ENCODE data around the gene ALDH1B1.

The ALDH1B1 gene

DNA sequence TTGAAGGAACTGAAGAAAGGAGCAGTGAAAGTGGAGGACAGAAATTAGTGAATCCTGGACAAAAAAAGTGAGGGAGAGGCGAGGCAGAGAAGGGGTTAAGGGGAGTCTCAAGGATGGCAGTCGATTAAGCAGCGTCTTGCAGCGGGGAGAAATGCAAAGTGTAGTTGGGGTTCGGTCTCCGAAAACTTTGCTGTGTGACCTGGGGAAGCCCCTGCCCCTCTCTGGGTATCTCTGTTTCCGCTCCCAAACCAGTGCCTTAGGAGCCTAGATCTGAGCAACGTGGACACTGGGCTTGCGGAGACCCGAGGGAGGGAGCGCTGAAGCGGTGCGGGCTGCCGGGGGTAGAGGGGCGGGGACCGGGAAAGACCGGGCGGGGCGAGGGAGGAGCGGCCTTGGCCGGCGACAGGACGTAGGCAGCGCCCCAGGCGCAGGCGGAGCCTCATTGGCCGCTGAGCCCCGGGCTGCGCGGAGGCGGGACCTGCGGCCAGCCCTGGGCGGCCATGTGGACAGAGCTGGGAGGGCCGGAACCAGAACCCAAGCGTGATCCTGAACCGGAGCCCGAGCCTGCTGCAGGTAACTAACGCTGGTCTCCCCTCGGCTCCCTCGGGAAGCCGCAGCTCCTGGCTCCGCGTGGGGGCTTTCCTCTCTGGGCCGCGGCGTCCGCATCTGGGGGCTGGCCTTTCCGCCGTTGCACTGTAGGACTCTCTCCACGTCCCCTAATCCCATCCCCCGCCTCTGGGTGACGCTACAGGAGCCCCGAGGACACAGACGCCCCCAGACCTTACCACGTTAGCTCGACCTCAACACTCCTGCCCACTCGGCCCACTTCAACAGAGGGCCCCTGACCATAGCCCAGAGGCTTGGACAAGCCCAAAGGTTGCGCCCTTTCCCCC is at the start of gene ALDH1B1:
ALDH1B1 (plus strand) TSS at position 468 of the 893 bp plus-strand sequence. CDS start 3,047 bp downstream, outside the sequence.
- peak; percentile 58 to 64 for DNase-seq (ENCODE audit: extremely low read depth in 1 of 2, low read depth in 1 of 2)

DNA sequence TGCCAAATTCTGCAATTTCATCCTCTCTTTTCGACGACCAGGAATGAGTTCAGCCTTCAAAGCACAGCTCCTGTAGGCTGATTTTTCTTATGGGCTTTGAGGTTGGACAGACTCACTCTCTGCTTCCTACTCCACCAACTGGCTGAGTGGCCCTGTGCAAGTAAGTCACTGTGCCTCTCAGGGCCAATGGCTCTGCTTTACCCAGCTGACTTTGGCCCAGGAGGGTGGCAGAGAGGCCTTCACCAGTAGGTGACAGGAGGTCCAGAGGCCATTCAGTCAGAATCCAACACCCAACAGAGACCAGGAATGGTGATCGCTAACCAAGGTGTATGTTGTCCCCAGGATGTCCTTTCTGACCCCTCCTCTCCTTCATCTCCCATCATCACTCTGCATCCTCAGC is 49.5 kb upstream of the ALDH1B1 start:
- no peak for DNase-seq (ENCODE audit: extremely low read depth in 1 of 2, low read depth in 1 of 2)

DNA sequence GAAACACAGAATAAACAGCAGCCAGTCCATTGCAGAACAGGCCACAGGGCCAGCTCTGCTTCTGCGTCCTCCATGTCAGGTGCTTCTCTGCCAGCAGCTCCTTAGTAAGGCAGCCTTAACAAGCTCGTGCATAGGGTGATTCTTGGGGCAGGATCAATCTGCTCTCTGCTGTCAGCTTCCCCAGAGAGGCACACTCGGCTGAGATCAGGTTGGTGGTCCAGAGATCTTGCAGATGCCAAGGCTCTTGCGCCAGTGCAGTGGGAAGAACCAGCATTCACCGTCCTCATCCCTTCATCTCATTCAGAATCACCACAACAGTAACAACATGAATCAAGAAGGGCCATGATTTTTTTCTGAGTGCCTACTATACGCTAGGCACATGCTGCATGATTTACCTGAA is 49.0 kb upstream of the ALDH1B1 start:
- DNase-seq (ENCODE audit: extremely low read depth in 1 of 2, low read depth in 1 of 2): no peak

DNA sequence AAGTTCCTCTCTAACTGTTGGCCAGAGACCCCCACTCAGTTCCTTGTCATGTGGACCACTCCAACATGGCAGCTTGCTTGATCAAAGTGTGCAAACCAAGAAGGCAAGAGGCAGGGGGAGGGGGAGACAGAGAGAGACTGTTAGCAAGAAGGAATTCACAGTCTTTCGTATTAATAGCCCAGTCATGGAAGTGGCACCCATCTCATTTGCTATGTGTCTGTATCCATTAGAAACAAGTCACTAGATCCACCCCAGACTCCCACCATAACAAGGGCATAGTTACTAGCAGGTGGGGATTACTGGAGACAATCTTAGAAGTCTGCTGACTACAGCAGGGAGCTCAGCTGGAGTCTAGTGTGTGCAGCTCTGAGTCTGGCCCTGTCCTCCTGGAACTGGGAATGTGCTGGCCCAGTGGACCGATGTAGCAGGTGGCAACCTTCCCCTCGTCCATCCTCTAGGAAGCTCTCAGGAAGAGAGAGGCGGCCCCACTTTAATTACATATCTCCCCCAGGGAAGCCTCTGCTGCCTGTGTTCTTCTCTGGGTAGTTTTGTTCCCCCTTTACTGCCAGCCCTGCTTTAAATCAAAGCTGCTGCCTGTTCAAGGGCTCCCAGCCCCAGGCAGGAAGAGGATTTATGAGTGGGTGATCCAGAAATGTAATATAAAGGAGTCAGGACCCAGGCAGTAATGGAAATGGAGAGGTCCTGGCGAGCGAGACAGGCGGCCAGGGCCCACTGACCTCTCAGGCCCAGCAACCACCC is 47.8 kb upstream of the ALDH1B1 start:
- no peak for DNase-seq (ENCODE audit: extremely low read depth in 1 of 2, low read depth in 1 of 2)

DNA sequence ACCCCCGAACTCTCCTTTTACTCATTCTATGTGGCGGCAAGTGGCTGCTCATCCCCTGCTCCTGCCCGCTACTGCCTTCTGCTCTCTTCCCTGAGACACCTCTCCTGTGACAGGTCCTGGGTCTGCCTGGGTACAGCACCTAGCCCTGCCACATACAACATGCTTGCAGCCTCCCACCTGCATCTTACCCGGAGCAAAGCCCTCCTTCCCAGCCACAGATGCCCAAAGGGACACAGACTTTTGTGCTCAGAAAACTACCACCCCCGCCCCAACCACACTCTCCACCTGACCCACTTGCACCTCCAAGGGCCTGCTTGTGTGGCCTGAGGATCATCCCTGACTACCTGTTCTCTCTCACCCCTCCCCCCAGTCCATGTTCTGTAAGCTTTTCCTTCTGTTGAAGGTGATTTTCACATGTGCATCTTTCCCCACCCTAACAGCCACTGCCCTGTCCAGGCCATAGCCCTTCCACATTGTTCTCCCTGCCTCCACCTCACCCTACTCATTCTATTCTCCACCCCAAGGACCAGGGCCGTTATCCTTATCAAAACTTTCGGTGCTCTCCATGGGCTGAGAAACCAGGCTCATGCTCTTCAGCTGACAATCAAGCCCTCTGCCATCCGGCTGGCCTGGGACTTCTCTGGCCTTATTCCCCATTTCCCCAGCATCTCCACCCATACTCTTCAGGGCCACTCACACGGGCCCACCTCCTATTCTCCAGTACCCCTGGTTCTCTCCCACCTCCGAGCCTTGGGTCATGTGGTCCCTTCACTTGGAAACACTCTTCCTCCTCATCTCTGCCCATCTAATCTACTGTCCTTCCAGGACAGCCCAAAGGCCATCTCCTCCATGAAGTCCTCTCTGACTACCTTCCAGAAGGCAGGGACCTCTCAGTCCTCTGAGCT is 46.4 kb upstream of the ALDH1B1 start:
- no peak for DNase-seq (ENCODE audit: extremely low read depth in 1 of 2, low read depth in 1 of 2)

DNA sequence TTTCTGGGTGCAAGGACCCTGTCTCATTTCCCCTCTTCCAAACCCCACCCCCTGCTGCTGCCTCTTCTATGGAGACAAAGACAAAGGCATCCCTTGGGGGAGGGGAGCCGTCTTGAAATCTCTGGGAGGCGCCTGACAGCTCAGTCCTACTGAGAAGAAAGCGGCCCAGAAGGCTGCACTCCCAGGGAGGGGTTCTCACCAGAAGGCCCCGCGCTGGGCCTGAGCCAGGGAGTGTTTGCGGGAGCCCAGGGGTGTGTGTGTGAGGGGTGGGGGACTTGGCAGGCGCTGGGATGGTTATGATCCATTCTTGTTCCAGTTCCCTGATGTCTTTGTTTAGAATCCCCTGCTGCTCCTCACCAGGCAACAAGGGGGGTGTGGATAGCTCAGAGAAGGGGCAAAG is 45.7 kb upstream of the ALDH1B1 start:
- no peak for DNase-seq (ENCODE audit: extremely low read depth in 1 of 2, low read depth in 1 of 2)

DNA sequence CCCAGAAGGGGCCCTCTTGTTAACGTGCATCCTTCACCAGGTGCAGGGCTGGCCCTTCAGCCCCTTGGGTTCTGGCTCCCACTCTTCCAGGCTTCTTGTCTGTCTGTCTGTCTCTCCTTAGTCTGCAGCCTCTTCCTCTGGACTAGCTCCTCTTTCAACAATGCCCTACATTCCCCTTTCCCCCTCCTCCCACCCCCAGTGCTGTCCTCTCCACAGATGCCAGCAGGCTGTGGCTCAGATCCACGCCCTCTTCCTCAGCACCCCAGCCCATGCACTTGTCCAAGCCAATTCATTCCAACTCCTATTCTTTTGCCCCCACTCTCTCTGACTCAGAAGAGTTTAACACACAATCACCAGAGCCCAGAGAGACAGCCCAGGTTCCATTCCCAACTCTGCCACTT is 45.2 kb upstream of the ALDH1B1 start:
- DNase-seq (ENCODE audit: extremely low read depth in 1 of 2, low read depth in 1 of 2): no peak

DNA sequence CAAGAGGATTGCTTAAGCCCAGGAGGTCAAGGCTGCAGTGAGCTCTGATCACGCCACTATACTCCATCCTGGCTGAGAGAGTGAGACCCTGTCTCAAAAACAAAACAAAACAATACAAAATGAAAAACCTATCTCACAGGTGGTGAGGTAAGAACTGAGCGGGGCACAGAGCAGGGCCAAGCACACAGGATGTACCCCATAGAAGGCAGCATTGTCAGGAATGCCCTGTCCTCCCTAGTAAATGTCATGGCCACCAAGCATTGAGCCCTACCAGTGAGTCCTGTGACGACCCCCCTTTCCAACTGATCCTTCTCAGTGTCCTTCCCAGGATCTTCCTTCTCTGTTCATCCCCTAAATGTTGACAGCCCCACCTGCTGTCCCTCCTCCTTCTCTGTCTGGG is 44.6 kb upstream of the ALDH1B1 start:
- no peak for DNase-seq (ENCODE audit: extremely low read depth in 1 of 2, low read depth in 1 of 2)

DNA sequence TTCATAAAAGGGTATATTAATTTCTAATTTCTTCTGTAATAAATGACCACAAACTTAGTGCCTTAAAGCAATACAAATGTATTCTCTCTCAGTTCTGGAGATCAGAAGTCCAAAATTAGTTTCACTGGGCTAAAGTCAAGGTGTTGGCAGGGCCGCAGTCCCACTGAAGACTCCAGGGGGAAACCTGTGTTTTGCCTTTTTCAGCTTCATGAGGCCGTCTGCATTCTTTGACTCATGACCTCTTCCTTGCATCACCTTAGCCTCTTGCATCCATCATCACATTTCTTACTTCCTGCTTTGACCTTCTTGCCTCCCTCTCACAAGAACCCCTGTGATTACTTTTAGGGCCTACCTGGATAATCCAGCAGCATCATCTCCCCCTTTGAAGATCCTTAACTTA is 42.0 kb upstream of the ALDH1B1 start:
- DNase-seq (ENCODE audit: extremely low read depth in 1 of 2, low read depth in 1 of 2): no peak

DNA sequence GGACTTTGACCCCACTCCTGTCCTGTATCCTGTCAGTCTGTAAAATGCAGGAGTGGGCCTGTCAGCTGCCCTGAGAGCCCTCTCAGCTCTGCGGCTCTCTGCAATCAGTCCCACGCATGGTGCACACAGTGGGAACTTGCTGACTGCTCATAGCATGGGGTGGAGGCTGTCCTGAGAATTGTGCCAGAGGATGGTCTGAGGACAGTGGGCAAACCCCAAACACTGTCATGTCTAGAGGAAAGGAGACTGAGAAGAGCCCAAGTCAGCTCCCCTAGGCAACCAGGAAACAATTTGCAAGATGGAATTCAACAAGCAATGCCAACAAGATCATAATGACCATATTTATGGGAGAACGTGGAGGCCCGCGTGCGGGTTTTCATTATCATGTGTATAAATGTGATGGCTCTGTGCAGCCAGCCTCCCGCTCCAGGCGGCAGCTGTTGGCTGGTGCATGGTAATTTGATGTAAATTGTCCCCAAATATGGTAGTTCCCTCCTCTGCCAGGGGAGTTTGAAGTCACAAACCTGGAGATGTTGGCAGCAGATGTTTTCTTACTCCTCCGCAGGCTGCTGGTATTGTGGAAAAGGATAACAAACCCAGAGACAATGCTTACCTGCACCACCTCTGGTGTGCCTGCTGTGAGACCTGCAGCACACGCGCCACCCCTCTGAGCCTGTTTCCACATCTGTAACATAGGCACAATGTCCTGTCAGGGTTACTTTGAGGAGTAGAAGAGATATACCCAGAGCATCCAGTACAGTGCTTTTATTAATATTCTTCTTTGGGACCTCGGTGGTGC is 39.8 kb upstream of the ALDH1B1 start:
- DNase-seq (ENCODE audit: extremely low read depth in 1 of 2, low read depth in 1 of 2): no peak

DNA sequence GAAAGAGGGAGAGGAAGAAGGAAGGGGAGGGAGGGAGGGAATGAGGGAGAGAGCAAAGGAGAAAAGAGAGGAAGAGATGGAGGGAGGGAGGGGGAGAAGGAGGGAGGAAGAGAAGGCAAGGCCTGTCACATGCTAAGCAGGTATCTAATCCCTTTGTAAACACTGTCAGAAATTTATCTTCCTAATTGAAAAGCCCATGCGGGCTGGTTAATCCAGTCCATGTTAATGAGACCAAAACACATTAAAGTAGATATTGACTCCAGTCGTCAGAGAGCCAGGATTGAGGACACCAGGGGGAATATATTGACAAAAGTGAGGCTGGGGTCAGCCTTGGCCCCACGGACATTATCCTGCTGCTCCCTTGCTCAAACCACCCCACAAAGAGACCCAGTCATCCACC is 37.4 kb upstream of the ALDH1B1 start:
- DNase-seq (ENCODE audit: extremely low read depth in 1 of 2, low read depth in 1 of 2): no peak

DNA sequence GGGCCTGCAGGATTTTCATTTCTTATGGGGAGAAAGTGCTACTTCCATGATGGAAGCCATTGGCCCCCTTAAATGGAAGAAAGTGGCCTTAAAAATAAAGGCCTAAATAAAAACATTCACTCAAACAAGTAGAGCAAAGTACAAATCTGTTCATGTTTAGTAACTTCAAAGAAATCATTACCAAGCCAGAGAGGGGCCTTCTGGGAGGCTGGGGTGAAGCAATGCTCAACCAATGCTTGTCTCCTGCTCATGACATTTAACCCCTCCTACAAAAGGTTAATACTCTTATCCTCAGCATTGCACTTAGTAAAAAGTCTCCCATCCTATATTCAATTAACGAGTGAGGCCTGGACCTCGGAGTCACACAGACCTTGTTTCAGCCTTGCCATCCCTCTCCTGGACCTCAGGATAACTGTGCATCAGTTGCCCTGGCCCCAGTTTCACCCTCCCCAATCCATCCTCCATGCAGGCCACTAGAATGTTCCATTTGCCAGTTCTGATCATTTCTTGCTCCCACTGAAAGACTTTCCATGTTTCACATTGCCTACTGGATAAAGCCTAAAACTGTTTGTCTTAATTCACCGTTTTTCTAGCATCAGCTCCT is 36.9 kb upstream of the ALDH1B1 start:
- DNase-seq (ENCODE audit: extremely low read depth in 1 of 2, low read depth in 1 of 2): no peak

DNA sequence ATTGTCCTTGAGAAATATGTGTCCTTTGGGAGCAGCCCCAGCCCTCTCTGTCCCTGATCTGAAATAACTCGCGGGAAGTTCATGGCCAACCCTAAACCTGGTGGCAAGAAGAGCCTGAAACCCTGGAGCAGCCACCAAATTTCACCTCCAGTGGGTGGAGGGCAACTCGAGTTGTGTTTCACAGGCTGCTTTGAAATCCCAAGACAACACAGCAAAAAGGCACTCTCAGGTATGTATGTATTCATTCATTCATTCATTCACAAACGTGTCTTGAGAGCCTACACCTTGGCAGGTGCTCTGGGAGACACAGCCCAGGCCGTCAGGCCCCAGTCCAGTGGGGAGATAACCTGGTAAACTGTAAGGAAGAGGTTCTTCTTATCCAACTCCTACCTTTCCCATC is 35.7 kb upstream of the ALDH1B1 start:
- no peak for DNase-seq (ENCODE audit: extremely low read depth in 1 of 2, low read depth in 1 of 2)

DNA sequence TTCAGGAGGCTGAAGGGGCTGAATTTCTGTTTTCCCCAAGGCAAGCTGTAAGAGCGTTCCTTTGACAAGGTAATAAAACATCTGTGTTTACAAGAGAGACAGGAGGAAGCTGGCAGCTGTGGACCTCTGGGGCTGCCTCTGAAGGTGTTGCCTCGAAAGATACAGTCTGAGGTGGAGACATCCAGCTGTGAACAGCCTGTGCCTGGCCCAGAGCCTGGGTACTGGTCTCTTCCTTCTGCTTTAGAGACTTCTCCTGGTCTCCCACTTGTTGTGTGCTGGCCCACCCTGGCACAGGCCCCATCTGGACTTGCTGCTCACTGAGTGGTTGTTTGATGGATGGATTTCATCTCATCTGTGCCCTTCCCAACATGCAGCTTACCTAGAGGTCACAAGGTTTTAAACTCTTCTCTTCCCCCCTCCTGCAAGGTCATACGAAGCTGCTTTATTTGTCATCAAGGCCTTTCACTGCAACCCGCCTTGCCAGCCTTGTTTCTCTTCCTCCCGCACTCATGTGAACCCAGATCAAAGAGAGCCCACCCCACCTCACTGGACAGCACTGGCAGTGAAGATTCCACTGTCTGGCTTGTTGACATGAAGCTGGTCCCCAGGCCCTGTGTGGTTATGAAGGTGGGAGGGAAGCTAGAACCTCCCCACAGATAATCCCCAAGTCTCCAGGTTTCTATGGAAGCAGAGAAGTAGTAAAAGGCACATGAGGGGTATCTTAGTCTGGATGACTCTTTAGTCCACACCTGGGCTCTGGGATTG is 35.0 kb upstream of the ALDH1B1 start:
- no peak for DNase-seq (ENCODE audit: extremely low read depth in 1 of 2, low read depth in 1 of 2)

DNA sequence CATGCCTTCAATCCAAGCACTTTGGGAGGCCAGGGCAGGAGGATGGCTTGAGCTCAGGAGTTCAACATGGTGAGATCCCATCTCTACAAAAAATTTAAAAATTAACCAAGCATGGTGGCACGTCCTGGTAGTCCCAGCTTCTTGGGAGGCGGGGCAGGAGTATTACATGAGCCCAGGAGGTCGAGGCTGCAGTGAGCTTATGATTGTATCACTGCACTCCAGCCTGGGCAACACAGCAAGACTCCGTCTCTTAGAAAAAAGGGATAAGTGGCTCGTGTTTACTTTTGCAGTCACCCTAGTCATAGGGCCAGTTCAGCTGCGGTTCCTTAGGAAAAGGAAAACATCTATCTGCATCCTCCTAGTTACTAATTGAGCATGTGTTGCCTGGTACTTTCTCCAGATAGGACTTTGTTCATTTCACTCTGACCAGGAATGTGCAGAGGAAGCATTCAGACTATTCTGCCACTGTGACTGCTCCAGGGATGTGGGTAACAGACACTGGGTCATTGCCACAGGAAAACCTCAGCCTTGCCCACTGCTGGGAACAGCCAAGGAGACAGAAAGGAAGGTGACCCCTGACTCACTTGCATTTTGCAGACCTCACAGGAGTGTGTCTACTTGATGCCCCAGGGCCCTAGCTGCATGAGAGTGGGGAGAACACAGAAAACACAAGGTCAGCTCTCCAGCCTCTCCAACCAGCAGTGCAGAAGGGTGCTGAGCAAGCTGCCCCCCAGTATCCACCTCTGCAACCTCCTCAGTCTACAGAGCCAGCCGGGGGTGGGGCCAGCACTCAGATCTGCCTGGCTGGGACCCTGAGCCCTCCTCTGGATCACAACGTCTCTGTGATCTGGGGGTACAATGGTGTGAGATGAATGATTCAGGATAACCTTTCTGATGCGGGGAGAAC is 33.9 kb upstream of the ALDH1B1 start:
- no peak for DNase-seq (ENCODE audit: extremely low read depth in 1 of 2, low read depth in 1 of 2)

DNA sequence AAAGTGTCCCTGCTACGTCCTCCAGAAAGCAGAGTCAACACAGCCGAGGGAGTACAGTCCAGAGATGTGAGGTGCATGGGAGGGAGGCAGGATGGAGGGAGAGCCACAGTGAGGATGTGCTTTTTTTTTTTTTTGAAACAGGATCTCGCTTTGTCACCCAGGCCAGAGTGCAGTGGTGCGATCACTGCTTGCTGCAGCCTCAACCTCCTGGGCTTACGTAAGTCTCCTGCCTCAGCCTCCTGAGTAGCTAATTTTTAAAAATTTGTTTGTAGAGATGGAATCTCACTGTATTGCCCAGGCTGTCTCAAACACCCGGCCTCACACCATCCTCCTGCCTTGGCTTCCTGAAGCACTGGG is 33.2 kb upstream of the ALDH1B1 start:
- DNase-seq (ENCODE audit: extremely low read depth in 1 of 2, low read depth in 1 of 2): no peak

DNA sequence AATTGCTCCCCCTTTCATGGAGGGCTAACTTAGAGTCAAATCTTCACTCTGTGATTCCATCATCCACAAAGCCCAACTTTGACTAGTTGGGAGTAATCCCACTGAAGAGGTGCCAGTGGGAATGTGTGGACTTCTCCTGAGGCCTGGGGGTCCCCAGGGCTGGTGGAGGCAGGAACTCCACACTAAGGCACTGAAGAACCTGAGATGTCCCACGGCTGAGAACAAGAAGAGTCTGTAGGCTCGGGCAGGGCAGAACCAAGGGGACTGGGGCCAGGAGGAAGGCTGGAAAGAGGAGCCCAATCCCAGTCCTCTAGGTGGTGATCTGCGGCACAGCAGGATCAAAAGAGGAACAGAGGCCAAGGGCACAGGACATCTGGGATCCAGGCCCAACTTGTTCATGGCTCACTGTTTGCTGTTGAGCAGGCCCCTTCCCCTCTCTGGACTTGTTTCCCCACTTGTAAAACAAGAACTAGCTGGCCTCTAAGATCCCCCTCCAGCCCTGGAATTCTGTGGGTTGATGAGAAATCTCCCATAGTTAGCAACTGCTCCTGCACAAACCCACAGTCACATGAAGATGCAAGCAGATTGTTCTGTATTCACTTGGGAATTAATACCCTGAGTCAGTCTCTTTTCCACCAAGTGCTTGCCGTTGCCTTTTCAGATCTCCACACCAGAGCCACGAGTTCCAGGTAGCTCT is 32.7 kb upstream of the ALDH1B1 start:
- DNase-seq (ENCODE audit: extremely low read depth in 1 of 2, low read depth in 1 of 2): no peak
